Measurements from ENCODE around the gene NTRK1. TPM values are rescaled to one million over a fixed set of nuclear protein-coding genes. Genes with fewer than 3 reads are reported as not detected.

Gene NTRK1
- total and polyA plus RNA-seq, 8 donors = 0.23 to 1.2 (median 0.92) TPM; not detected in 3

DNA sequence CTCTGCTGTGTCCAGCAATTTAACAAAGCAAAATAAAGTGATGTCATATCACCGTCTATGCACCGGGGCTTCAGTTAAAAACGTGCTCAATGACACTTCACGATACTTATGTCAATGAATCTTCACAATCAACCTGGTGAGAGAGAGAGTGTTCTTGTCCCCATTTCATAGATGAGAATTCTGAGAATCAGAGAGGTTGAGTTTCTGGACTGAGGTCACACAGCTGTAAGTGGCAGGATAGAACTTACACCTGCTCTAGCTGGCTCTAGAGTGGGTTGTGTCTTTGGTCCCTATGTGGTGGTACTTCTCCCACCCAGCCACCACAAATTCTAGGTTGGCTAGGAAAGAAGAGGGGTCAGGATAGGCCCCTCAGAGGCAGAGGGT, 5.2 kb downstream of the NTRK1 start:
- 75 to 80% (median 77%) methylated on average over 4 of the region's 4 CpGs for WGBS, 5 donors
- peaks cover 3 to 5% (median 4%) of the 10 kb centered on the region in 4 donors for H3K4me1 ChIP-seq
- H3K27me3 ChIP-seq = peaks cover 11 to 73% (median 26%) of the 10 kb centered on the region in 3 donors
- no peak overlapping the region for H3K4me3 ChIP-seq
- DNase-seq = no peak
- intact Hi-C loops (cut with DNase I; ENCODE audit: low total_unique reads) = no loop called here
- H3K36me3 ChIP-seq = no peaks in the 10 kb centered on the region
- H3K9me3 ChIP-seq = no peaks in the 10 kb centered on the region
- TF ChIP-seq POLR2A (IDR thresholded peaks at IDR 0.05) = no peak
- no peak for TF ChIP-seq POLR2AphosphoS5 (IDR thresholded peaks at IDR 0.05)
- no peak for TF ChIP-seq EP300 (IDR thresholded peaks at IDR 0.05)
- TF ChIP-seq, protein P1, sequence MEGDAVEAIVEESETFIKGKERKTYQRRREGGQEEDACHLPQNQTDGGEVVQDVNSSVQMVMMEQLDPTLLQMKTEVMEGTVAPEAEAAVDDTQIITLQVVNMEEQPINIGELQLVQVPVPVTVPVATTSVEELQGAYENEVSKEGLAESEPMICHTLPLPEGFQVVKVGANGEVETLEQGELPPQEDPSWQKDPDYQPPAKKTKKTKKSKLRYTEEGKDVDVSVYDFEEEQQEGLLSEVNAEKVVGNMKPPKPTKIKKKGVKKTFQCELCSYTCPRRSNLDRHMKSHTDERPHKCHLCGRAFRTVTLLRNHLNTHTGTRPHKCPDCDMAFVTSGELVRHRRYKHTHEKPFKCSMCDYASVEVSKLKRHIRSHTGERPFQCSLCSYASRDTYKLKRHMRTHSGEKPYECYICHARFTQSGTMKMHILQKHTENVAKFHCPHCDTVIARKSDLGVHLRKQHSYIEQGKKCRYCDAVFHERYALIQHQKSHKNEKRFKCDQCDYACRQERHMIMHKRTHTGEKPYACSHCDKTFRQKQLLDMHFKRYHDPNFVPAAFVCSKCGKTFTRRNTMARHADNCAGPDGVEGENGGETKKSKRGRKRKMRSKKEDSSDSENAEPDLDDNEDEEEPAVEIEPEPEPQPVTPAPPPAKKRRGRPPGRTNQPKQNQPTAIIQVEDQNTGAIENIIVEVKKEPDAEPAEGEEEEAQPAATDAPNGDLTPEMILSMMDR (IDR thresholded peaks at IDR 0.05) = no peak
- no peak overlapping the region for H3K27ac ChIP-seq

GRCh38 chr1:156866249-156866909, 5.7 kb downstream of the NTRK1 start:
- no peak for TF ChIP-seq POLR2A (IDR thresholded peaks at IDR 0.05)
- TF ChIP-seq POLR2AphosphoS5 (IDR thresholded peaks at IDR 0.05) = no peak
- TF ChIP-seq, protein P1 (IDR thresholded peaks at IDR 0.05) = no peak
- no peak for TF ChIP-seq EP300 (IDR thresholded peaks at IDR 0.05)
- peaks cover 0 to under 1% (median 0%) of the 10 kb centered on the region in 4 donors for H3K4me1 ChIP-seq
- no peaks in the 10 kb centered on the region for H3K36me3 ChIP-seq
- DNase-seq = no peak
- H3K4me3 ChIP-seq = no peak overlapping the region
- no peak overlapping the region for H3K27ac ChIP-seq
- 36 to 55% (median 44%) methylated on average over 8 to 12 of the region's 12 CpGs for WGBS, 5 donors
- peaks cover 7 to 69% (median 21%) of the 10 kb centered on the region in 3 donors for H3K27me3 ChIP-seq
- intact Hi-C loops (cut with DNase I; ENCODE audit: low total_unique reads) = no loop called here
- H3K9me3 ChIP-seq = no peaks in the 10 kb centered on the region

- intact Hi-C loops (cut with DNase I; ENCODE audit: low total_unique reads) = no loop called here
Measured at GRCh38 chr1:156868341-156868740, 7.7 kb downstream of the NTRK1 start.

GRCh38 chr1:156869455-156869854, 8.8 kb downstream of the NTRK1 start:
- Histone ChIP-seq H3K9me3 (no peaks in the 10 kb centered on the region), H3K4me1 (no peaks in the 10 kb centered on the region), H3K4me3 (no peak overlapping the region), H3K36me3 (no peaks in the 10 kb centered on the region), H3K27me3 (peaks cover 0 to 53% (median 10%) of the 10 kb centered on the region in 3 donors), H3K27ac (no peak overlapping the region)
- no peak for TF ChIP-seq POLR2A (IDR thresholded peaks at IDR 0.05)
- TF ChIP-seq EP300 (IDR thresholded peaks at IDR 0.05) = no peak
- TF ChIP-seq POLR2AphosphoS5 (IDR thresholded peaks at IDR 0.05) = no peak
- no peak for DNase-seq
- WGBS, 5 donors = 76 to 89% (median 78%) methylated on average over 9 of the region's 9 CpGs
- intact Hi-C loops (cut with DNase I; ENCODE audit: low total_unique reads) = no loop called here

More at GRCh38 chr1:156868341-156868740, 7.7 kb downstream of the NTRK1 start:
- Histone ChIP-seq H3K4me3 (no peak overlapping the region), H3K9me3 (no peaks in the 10 kb centered on the region), H3K36me3 (no peaks in the 10 kb centered on the region), H3K27me3 (peaks cover 0 to 56% (median 6%) of the 10 kb centered on the region in 3 donors), H3K27ac (no peak overlapping the region), H3K4me1 (no peaks in the 10 kb centered on the region)
- no peak for DNase-seq
- 53 to 81% (median 61%) methylated on average over 9 to 13 of the region's 13 CpGs for WGBS, 5 donors
- TF ChIP-seq EP300 (IDR thresholded peaks at IDR 0.05) = no peak
- no peak for TF ChIP-seq POLR2AphosphoS5 (IDR thresholded peaks at IDR 0.05)
- TF ChIP-seq, protein P1 (IDR thresholded peaks at IDR 0.05) = no peak
- no peak for TF ChIP-seq POLR2A (IDR thresholded peaks at IDR 0.05)

- Histone ChIP-seq H3K27ac (no peak overlapping the region), H3K4me3 (no peak overlapping the region), H3K4me1 (no peaks in the 10 kb centered on the region), H3K9me3 (no peaks in the 10 kb centered on the region), H3K36me3 (no peaks in the 10 kb centered on the region), H3K27me3 (peaks cover 0 to 55% (median 15%) of the 10 kb centered on the region in 3 donors)
- 91 to 94% (median 93%) methylated on average over 16 to 18 of the region's 18 CpGs for WGBS, 5 donors
- intact Hi-C loops (cut with DNase I; ENCODE audit: low total_unique reads) = no loop called here
- TF ChIP-seq, protein P1 (IDR thresholded peaks at IDR 0.05) = no peak
- TF ChIP-seq POLR2A (IDR thresholded peaks at IDR 0.05) = no peak
- no peak for TF ChIP-seq EP300 (IDR thresholded peaks at IDR 0.05)
- TF ChIP-seq POLR2AphosphoS5 (IDR thresholded peaks at IDR 0.05) = no peak
- DNase-seq = no peak
Measured at GRCh38 chr1:156873659-156874058, 13.0 kb downstream of the NTRK1 start.

All from stomach (tissue), 9 donors.